OCI-LY3 (cell line): ENCODE results near the gene CNTN5.
A peak's percentile ranks its signal among the peaks of the same experiment; 100 is the strongest.

Experiments
- H2AFZ ChIP-seq: fragments of 200-600, 300-600 bp; shearing (Covaris generic); 2 replicates; pipeline ENCODE4 v1.6.0; 2014; ENCODE audit warnings: antibody characterized with exemption, low read depth, low read length
- H3K27ac ChIP-seq: fragments of 200-600, 300-600 bp; sonication (generic); 2 replicates; pipeline ENCODE4 v1.5.1; 2014; ENCODE audit warnings: mild to moderate bottlenecking, low read length, moderate library complexity, mixed read lengths
- H3K27me3 ChIP-seq: fragments of 200-600, 300-600 bp; sonication (generic); 2 replicates; pipeline ENCODE4 v1.6.1; 2014; ENCODE audit warnings: low read depth, low read length, mixed read lengths
- H3K36me3 ChIP-seq: fragments of 200-600, 300-600 bp; sonication (generic); replicated peaks from 2 replicates; pipeline ENCODE3; 2014; ENCODE audit warnings: low read depth, low read length, mixed read lengths
- H3K4me1 ChIP-seq: fragments of 300-600, 200-600 bp; sonication (generic); 2 replicates; pipeline ENCODE4 v1.6.1; 2014; ENCODE audit warnings: low read length, mixed read lengths
- H3K4me2 ChIP-seq: fragments of 200-600, 300-600 bp; sonication (generic); 2 replicates; pipeline ENCODE4 v1.6.1; 2014; ENCODE audit warnings: low read length, mixed read lengths
- H3K4me3 ChIP-seq: fragments of 300-600, 200-600 bp; sonication (generic); 2 replicates; pipeline ENCODE4 v1.5.1; 2014; ENCODE audit warnings: antibody characterized with exemption, mild to moderate bottlenecking, low read length, moderate library complexity
- H3K79me2 ChIP-seq: fragments of 300-600, 200-600 bp; shearing (Covaris generic); 2 replicates; pipeline ENCODE4 v1.6.1; 2014; ENCODE audit warnings: mild to moderate bottlenecking, low read length, mixed read lengths
- H3K9ac ChIP-seq: fragments of 300-600, 200-600 bp; shearing (Covaris generic); 2 replicates; pipeline ENCODE4 v1.6.0; 2014; ENCODE audit warnings: mild to moderate bottlenecking, low read length, moderate library complexity
- H3K9me3 ChIP-seq: fragments of 200-600, 300-600 bp; shearing (Covaris generic); 2 replicates; pipeline ENCODE4 v1.6.1; 2014; ENCODE audit warnings: low read length, mixed read lengths; ENCODE audit not compliant: insufficient read depth
- H4K20me1 ChIP-seq: fragments of 200-600, 300-600 bp; sonication (generic); 2 replicates; pipeline ENCODE4 v1.6.1; 2016; ENCODE audit warnings: low read length, mixed read lengths; ENCODE audit not compliant: insufficient read depth
- CTCF ChIP-seq: fragments of 200-600, 300-600 bp; sonication (generic); IDR thresholded peaks from 2 replicates; pipeline ENCODE4 v1.5.1; 2014; ENCODE audit warnings: antibody characterized with exemption, low read length, low read depth
- EZH2phosphoT487 ChIP-seq: fragments of 200-600 bp; shearing (Covaris generic); IDR thresholded peaks from 2 replicates; pipeline ENCODE4 v1.6.1; 2018; ENCODE audit warnings: antibody characterized with exemption, mixed run types, low read depth

The CNTN5 gene

GRCh38 chr11:99370549-99371216 lies 349.9 kb downstream of the CNTN5 start:
- Histone ChIP-seq H2AFZ (no peak overlapping the region), H3K36me3 (no peaks in the 10 kb centered on the region), H3K27ac (no peak overlapping the region), H4K20me1 (no peaks in the 10 kb centered on the region), H3K4me1 (no peaks in the 10 kb centered on the region), H3K4me3 (no peak overlapping the region), H3K9me3 (no peaks in the 10 kb centered on the region), H3K27me3 (no peaks in the 10 kb centered on the region), H3K79me2 (no peaks in the 10 kb centered on the region), H3K9ac (no peak overlapping the region), H3K4me2 (no peak overlapping the region)
- TF ChIP-seq EZH2phosphoT487 (no peak), CTCF (no peak)

DNA sequence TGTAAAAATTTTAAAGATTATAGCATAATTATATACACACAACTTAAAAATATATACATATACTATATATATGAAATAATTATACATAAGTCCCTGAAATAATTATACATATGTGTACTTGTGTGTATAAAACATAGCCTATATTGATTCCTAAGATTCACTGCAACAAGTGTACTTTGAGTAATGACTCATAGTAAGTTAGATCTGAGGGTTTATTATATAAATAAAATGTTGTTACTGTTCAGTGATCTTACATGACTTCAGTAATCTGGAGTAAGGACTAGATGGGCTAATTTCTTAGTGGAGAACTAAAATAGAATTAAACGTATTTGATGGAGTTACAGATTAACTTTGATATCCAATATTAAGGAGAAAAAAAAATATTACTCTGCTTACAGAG lies 350.5 kb downstream of the CNTN5 start:
- no peaks in the 10 kb centered on the region for H3K27me3 ChIP-seq
- H2AFZ ChIP-seq = no peak overlapping the region
- H3K79me2 ChIP-seq = no peaks in the 10 kb centered on the region
- H3K9ac ChIP-seq = no peak overlapping the region
- H3K4me2 ChIP-seq = no peak overlapping the region
- no peaks in the 10 kb centered on the region for H3K36me3 ChIP-seq
- no peaks in the 10 kb centered on the region for H3K4me1 ChIP-seq
- H4K20me1 ChIP-seq = no peaks in the 10 kb centered on the region
- no peak overlapping the region for H3K4me3 ChIP-seq
- no peak overlapping the region for H3K27ac ChIP-seq
- TF ChIP-seq CTCF (no peak), EZH2phosphoT487 (no peak)
- no peaks in the 10 kb centered on the region for H3K9me3 ChIP-seq

DNA sequence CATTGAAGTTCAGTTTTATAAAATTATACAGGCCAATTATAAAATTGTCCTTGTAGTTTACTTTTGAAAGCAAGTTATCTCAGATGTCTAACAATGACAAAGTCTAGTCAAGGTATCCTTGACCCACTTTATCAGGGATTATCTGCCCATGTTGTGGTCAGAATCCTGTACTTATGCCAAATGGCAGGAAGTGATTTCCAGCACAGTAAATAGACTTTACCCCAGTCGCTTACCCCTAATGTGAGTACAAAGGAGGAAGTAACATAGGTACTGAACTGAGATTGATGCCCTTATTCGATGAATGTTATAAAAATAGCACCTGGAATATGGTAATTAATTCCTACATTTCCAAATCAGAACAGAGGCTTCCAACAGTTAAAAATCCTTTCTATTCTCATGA lies 355.7 kb downstream of the CNTN5 start:
- no peak overlapping the region for H3K27ac ChIP-seq
- H3K79me2 ChIP-seq = no peaks in the 10 kb centered on the region
- no peaks in the 10 kb centered on the region for H3K9me3 ChIP-seq
- TF ChIP-seq EZH2phosphoT487 (no peak), CTCF (no peak)
- H3K4me1 ChIP-seq = no peaks in the 10 kb centered on the region
- H3K4me3 ChIP-seq = no peak overlapping the region
- 0 out of 2 replicates have a peak overlapping the region, but pooled peaks have one; percentile 21 for H2AFZ ChIP-seq
- no peak overlapping the region for H3K4me2 ChIP-seq
- H3K36me3 ChIP-seq = no peaks in the 10 kb centered on the region
- H3K9ac ChIP-seq = no peak overlapping the region
- H4K20me1 ChIP-seq = no peaks in the 10 kb centered on the region
- H3K27me3 ChIP-seq = no peaks in the 10 kb centered on the region

- no peaks in the 10 kb centered on the region for H3K36me3 ChIP-seq
- H3K79me2 ChIP-seq = no peaks in the 10 kb centered on the region
- H3K9ac ChIP-seq = no peak overlapping the region
- TF ChIP-seq CTCF (no peak), EZH2phosphoT487 (no peak)
- no peak overlapping the region for H3K4me2 ChIP-seq
- H3K4me1 ChIP-seq = no peaks in the 10 kb centered on the region
- H3K27me3 ChIP-seq = no peaks in the 10 kb centered on the region
- no peak overlapping the region for H3K27ac ChIP-seq
- no peaks in the 10 kb centered on the region for H4K20me1 ChIP-seq
- H2AFZ ChIP-seq = no peak overlapping the region
- H3K9me3 ChIP-seq = no peaks in the 10 kb centered on the region
- no peak overlapping the region for H3K4me3 ChIP-seq
Observed at GRCh38 chr11:99383648-99384245, 363.0 kb downstream of the CNTN5 start.
